Head of caudate nucleus (tissue), 42 donors: ENCODE data around the gene SLC13A4.
"Not testable (repeated sequence)": the region's sequence is repeated elsewhere in the genome, so short reads cannot be mapped to it uniquely, and the experiment has no call there.

ENCODE experiments used
- DNase-seq, 42 donors: peaks; one replicate each; pipeline versions ENCODE4 v3.0.0 to v3.0.0-alpha.2; 2020 to 2021; ENCODE audit warnings: mixed read lengths in 7 of 42
- intact Hi-C: fragments of 100-400 bp; cut with DNase I; formaldehyde crosslinking; loops from one replicate; pipeline ENCODE4 v1.15.0; 2022

Gene SLC13A4

DNA sequence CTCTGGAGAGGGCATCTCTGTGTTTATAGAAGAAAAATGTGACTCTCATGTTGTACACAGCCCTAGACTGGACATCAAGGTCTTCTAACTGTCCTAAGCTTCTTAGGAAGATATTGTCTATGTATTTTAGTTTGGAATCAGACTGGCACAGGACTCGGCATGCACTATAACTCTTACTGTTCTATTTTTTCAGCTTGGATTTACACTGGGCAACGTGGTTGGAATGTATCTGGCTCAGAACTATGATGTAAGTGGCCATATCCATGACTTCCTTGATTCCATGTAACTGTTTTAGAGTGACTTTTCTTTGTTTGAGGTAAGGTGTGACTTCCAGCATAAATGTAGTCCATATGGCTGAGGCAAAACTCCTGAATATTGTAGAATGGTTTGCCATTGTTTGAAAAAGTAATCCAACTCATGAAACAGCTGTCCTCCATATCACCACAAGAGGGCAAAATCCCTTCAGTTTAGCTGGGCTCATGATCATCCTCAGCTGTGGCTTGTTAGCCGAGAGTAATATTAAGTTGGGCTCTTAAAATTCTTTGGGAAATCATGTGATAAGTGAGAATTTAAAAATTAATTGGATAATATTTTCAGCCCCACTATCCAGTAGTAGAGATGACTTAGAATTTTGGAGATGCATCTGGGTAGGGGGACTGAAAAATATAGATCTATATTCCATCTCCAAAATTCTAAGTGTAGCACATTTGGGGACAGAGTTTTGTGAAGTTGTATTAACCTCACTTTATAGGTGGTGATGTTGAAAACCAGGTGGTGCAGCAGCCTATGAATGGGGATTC, 55.2 kb downstream of the SLC13A4 start:
- peak in 19 of 42 donors; percentile 16 to 75 (median 43) for DNase-seq
- intact Hi-C loops, result no loop called here

DNA sequence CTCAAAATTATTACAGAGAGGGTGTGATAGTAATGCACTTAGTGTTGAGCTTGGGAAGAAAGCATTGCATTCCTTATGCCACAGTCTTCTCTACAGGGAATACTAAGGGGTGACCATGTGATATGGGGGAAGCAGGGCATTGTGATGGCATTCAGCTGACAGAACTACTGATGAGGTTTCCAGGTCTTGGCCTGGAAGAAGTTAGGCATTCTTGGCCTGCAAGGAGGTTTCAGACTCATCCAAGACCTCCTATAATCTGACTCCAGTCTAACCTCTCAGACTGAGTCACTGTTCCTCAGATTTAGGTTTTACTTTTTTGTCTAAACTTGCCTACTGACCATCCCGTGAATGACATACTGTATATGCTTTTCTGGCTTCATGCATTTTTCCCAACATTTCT, 57.8 kb downstream of the SLC13A4 start:
- peak in 1 of 42 donors; percentile 57 for DNase-seq
- intact Hi-C loops, result no loop called here

DNA sequence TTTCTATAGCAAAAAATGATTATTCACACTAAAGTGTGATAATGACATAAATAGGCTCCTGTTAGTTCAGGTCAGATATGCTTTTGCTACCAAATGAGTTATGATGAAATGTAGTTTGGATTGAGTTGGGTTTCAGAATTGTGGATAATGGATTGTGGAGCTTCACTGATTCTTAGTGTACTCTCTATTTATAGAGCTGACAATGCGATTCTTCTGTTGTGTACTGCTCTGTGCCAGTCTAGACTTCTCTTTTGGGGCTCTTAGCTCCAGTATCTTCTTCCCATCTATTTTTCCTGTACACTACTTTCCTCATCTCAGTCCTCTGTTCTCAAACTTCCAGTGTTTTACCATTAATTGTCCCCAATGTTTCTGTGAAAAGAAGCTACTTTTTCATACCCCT, 58.2 kb downstream of the SLC13A4 start:
- intact Hi-C loops, result no loop called here
- DNase-seq, result no peak

DNA sequence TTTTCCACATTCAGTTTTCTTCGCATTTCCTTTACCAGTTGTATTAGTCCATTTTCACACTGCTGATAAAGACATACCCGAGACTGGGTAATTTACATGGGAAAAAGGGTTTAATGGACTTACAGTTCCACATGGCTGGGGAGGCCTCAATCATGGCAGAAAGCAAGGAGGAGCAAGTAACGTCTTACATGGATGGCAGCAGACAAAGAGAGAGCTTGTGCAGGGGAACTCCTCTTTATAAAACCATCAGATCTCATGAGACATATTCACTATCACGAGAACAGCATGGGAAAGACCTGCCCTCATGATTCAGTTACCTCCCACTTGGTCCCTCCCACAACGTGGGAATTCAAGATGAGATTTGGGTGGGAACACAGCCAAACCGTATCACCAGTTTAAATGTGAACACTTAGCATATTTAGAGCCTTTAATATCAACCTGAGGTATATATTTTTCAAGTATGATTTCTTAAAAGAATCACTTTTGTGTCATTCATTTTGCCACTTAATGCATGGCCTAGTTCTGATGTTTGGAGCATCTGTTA, 59.1 kb downstream of the SLC13A4 start:
- intact Hi-C loops, result not testable (repeated sequence)
- DNase-seq, result peak in 3 of 42 donors; percentile 9 to 48 (median 24)

DNA sequence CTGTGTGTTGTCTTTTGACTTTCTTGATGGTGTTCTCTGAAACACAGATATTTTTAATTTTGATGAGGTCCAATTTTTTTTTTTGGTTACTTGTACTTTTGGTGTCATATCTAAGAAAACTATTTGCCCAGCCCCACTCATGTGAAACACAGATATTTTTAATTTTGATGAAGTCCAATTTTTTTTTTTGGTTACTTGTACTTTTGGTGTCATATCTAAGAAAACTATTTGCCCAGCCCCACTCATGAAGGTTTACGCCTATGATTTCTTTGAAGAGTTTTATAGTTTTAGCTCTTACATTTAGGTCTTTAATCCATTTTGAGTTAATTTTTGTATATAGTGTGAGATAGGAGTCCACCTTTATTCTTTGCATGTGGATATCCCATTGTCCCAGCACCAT, 60.4 kb downstream of the SLC13A4 start:
- DNase-seq, intact Hi-C loops: not testable (repeated sequence)

DNA sequence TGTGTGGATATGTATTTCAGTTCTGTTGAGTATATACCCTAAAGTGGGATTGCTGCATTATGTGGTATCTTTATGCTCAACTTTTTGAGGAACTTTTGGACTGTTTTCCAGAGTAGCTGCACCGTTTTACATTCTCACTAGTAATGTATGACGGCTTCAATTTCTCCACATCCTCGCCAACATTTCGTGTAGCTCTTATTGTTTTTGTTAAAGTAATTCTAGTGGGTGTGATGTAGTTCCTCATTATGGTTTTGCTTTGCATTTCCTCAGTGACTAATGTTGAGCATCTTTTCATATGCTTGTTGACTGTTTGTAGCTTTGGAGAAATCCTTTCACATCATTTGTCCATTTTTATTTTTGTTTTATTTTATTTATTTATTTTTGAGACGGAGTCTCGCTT, 61.1 kb downstream of the SLC13A4 start:
- intact Hi-C loops, result no loop called here
- no peak for DNase-seq

DNA sequence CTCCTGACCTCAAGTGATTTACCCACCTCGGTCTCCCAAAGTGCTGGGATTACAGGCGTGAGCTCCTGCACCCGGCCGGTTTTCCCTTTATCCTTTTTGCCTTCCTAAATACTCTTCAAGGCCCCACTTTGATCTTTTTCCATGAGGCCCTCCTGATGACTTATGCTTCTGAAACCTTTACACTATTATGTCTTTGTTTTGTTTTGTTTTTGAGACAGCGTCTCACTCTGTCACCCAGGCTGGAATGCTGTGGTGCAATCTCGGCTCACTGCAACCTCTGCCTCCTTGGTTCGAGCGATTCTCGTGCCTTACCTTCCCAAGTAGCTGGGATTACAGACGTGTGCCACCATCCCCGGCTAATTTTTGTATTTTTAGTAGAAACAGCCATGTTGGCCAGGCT, 61.8 kb downstream of the SLC13A4 start:
- no peak for DNase-seq
- intact Hi-C loops, result no loop called here

DNA sequence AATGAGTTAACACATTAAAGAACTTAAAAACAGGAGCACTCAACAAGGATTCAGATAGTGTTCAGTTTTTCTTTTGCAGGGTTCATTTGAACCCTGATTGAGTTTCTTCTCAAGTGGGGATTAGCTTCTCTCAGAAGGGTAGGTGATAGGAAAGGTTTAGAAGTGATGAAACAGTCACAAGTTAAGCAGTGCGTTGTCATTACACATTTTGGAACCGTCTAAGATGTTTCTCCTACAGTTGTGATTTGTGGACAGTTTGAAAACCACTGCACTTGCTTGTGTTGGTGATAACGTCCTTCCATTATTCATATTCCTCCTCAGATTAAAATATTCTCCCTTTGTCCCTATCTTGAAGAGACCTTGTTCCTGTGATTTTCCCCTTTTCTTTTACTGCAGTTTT, 62.9 kb downstream of the SLC13A4 start:
- intact Hi-C loops, result no loop called here

DNA sequence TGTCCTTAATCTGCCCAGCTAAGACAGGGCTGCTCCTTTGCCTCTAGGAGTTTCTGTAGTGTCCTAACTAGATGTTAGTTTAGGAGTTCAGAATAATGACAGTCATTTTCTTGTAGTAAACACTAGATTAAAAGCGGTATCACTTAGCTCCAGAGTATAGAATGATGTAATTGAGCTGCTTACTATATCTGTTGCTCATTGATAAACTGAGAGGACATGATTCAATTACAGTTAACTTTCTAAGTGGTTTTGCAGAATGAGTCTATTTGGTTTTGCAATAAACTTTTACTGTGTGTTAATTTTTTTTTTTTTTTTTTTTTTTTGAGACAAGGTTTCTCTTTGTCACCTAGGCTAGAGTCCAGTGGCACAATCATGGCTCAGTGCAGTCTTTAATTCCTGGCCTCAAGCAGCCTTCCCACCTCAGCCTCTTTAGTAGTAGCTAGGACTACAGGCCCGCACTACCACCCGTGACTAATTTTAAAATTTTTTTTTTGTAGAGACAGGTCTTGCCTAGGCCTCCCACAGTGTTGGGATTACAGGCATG, 63.9 kb downstream of the SLC13A4 start:
- DNase-seq, result no peak
- intact Hi-C loops, result no loop called here

More for the DNA sequence above, 62.9 kb downstream of the SLC13A4 start:
- DNase-seq, result no peak

DNA sequence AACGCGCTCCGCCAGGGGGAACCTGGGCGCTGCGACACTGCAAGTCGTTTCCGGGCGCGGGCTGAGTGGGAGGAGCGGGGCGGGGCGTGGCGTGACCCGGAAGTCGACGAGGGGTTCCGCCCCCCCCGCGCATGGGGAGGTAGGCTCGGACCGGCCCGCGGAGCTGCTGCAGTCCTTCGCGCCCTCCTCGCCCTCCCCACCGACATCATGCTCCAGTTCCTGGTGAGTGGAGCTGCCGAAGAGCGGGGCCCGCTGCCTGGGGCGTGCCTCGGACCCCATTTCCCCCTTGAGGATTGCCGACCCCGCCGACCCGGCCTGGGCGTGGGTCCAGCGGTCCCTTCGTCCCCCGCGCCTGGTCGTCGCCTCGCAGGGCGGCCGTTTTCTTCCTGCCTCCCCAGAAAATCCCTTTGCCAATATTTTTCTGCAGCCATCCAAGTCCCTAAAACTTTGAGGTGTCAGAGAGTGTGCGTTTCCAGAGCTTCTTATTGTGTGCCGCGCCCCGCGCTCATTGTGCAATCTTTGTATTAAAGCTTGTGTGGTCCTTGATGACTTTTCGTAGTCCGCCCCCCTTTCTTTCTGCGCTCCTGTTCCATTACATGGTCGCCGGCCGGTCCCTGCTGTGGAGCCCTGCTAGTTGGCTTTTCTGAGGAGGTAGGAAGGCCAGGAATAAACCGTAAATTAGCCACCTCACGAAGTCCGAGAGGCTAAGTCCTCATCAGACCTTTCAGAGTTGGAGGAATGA, 65.4 kb downstream of the SLC13A4 start, which contains the start of gene STMP1:
TSS of gene STMP1 (plus strand) at position 142 of the 742 bp plus-strand sequence.
- intact Hi-C loops, result loop anchor here (2.0 kb wide), 1 partner anchor 314 kb away; the partner anchor contains the start of gene MTPN
- peak; percentile 82 to 99 (median 96) for DNase-seq

DNA sequence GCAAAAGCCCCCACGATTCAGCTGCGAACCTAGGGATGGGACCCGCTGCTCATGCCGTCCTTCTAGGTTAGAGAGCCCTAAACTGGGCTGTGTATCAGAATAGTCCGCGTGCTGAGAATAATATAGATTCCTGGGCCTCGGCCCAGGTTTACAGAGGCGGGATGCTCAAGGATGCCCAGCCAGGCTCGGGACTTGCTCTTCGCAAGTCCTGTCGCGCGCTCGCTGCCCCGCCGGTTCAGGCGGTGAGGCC, 65.9 kb downstream of the SLC13A4 start:
- no peak for DNase-seq
- intact Hi-C loops, result loop anchor here (2.0 kb wide), 1 partner anchor 315 kb away; the partner anchor contains the start of gene MTPN

DNA sequence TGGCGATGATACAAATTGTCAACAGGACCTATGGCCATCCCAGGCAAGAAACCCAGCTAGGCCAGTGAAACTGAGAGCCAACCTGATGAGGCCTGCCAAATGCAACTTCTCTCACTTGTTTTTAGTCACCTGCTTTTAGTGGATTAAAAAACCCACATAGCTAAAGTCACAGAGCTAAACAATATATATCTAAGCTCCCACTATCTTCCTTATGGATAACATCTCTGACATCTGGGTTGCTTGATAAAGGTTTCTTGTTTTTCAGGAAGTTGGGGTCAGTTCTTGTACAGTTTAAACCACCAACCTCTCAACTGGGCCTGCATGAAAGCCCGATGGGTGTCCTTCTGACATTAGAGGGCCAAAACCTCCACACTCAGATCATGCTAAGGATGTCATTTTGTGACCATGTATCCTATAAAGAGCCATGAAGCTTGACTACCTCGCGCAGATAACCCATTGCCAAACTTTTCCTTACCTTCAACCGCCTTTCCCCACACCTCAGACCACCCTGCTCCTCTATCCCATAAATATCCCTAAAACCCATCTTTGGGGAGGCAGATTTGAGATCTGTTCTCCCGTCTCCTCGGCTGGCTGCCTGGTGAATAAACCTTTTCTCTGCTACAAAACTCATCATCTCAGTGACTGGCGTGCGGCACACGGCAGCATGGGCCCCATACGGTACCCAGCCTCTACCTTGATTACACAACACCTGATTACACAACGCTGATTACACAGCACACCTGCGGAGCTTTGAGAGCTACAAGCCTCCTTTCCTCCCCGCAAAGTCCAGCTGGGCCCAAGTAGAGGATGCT, 66.5 kb downstream of the SLC13A4 start:
- peak in 7 of 42 donors; percentile 9 to 32 (median 19) for DNase-seq
- intact Hi-C loops, result loop anchor here (2.0 kb wide), 1 partner anchor 315 kb away; the partner anchor contains the start of gene MTPN

DNA sequence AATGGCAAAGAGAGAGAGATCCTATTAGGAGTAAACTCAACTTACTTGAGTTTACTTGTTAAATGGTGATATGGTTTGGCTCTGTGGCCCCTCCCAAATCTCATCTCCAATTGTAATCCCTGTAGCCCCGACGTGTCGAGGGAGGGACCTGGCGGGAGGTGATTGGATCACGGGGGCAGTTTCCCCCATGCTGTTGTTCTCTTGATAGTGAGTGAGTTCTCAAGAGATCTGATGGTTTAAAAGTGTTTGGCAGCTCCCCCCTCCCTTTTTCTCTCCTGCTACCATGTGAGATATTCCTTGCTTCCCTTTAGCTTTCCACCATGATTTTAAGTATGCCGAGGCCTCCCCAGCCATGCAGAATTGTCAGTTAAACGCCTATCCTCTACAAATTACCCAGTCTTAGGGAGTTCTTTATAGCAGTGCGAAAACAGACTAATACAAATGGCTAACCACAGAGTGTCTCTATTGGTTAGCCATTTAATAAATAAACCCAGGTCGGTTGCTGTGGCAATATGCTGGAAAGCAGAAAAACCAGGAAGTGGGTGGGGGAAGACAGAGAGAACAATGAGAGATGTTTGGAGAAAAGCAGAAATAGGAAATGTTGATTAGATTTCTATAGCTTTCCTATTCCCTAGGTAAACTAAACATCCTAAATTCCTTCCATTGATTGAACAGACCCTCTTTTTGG, 68.7 kb downstream of the SLC13A4 start:
- intact Hi-C loops, result no loop called here
- no peak for DNase-seq

DNA sequence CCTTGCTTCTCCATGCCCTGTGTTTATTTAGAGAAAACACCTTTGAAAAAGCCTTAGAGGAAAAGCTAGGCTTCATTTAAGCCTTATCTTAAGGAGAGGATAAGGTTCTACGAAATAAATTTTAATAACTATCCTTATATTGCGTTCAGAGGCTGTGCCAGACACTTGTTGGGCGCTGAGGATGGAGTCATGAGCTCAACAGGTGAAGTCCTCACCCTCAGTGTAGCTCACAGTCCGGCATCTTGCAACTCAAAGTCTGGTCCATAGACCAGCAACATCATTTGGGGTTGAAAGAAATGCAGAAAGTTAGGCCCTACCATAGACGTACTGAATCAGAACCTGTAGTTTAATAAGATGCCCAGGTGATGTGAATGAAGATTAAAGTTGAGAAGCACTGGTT, 69.4 kb downstream of the SLC13A4 start:
- no peak for DNase-seq
- intact Hi-C loops, result no loop called here

DNA sequence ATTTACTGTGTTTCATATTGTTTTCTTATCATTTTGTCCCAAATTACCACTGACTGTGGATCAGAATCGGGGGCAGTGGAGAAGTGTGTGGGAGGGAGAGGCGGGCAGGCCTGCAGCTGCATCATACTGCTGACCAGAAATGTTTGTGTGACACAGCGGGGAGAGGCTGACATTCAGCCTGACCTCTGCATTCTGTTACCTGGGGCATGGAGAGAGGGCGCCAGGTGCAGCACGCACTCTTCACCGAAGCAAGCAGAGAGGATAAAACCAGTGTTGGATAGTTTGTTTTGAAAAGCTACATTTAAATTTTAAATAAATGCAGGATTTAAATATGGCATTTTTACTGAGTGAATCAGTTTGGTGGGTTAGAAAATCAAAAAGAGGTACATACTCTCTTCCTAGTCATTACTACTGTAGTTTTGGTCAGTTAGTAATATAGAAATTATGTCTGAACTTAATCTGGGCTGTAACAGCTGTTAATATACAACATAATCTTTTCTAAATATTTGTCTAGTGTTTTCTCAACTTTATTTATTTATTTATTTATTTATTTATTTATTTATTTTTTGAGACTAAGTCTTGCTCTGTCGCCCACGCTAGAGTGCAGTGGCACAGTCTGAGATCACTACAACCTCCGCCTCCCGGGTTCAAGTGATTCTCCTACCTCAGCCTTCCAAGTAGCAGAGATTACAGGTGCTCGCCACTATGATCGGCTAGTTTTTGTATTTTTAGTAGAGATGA, 74.5 kb downstream of the SLC13A4 start:
- intact Hi-C loops, result no loop called here
- DNase-seq, result no peak

DNA sequence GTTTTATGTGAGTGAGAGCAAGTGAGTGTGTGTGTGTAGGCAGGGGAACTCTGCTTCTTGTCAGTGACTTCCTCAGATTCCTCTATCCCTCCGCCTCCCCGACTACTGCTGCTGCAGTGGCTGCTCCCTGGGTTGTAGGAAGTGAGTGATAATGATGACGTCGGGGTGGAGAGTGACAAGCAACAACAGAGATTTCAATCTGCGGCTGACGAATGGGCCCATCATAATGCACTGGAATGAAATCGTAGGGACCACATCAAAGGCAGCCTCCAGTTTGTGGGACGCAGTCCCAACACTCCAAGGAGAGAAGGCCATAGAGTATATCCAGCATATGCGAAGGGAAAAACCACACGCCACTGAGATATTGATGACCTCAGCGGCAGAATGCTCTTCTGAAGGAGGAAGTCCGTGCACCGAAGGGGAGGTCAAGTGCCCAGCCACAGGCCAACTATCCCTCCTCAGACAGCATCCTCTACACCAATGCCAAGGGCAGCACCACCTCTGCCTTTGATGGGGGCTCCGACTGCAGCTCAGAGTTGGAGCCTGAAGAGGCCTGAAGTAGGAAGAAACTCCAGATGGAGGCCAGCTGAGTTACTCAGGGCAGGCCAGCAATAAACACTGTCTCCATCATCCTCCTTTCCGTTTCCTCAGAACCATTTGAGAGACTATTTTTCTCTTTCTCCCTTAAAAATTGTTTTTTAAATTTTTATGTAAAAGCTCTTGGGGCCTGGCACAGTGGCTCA, 77.0 kb downstream of the SLC13A4 start:
- peak in 40 of 42 donors; percentile 27 to 94 (median 69) for DNase-seq
- intact Hi-C loops, result no loop called here

DNA sequence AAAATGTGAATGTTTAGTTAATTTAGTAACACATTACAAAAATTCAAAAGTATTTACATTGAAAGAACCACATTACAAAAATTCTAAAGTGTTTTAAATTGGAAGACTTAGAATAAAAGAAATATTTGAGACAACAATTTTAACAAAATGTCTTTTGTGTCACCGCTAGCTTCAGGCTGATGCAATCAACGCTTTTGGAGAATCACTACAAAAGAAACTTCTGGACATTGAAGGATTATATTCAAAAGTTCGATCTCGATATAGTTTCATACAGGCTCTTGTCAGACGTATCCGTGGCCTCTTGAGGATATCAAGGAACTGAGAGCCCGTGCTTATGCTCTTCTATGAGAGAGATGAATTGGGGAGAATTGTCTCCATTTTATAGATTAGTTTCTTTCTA, 79.8 kb downstream of the SLC13A4 start:
- DNase-seq, result no peak
- intact Hi-C loops, result loop anchor here (5.0 to 10.0 kb wide), 2 partner anchors 133 to 366 kb away; partner anchors contain the start of gene CNOT4
